ENCODE data around the gene PDE9A. TPM values are rescaled to one million over a fixed set of nuclear protein-coding genes. Genes with fewer than 3 reads are reported as not detected.
A peak's percentile ranks its signal among the peaks of the same experiment; 100 is the strongest.
"Not testable (repeated sequence)": the region's sequence is repeated elsewhere in the genome, so short reads cannot be mapped to it uniquely, and the experiment has no call there.

Gene PDE9A
- total and polyA plus RNA-seq, 10 donors, result 7.9 to 45.5 (median 23.8) TPM

- TF ChIP-seq, protein P1, sequence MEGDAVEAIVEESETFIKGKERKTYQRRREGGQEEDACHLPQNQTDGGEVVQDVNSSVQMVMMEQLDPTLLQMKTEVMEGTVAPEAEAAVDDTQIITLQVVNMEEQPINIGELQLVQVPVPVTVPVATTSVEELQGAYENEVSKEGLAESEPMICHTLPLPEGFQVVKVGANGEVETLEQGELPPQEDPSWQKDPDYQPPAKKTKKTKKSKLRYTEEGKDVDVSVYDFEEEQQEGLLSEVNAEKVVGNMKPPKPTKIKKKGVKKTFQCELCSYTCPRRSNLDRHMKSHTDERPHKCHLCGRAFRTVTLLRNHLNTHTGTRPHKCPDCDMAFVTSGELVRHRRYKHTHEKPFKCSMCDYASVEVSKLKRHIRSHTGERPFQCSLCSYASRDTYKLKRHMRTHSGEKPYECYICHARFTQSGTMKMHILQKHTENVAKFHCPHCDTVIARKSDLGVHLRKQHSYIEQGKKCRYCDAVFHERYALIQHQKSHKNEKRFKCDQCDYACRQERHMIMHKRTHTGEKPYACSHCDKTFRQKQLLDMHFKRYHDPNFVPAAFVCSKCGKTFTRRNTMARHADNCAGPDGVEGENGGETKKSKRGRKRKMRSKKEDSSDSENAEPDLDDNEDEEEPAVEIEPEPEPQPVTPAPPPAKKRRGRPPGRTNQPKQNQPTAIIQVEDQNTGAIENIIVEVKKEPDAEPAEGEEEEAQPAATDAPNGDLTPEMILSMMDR (IDR thresholded peaks at IDR 0.05 in 8 of 11, conservative IDR thresholded peaks at IDR 0.05 in 3 of 11), result no peak
- DNase-seq, result no peak
- no peak overlapping the region for H3K4me3 ChIP-seq
- H3K4me1 ChIP-seq, result no peaks in the 10 kb centered on the region
- no peaks in the 10 kb centered on the region for H3K36me3 ChIP-seq
- no peaks in the 10 kb centered on the region for H3K27me3 ChIP-seq (replicated peaks in 1 of 7)
- whole genome bisulfite sequencing, 5 donors, result 85 to 94% (median 89%) methylated on average over 4 of the region's 4 CpGs
- no peak overlapping the region for H3K27ac ChIP-seq
- no peaks in the 10 kb centered on the region for H3K9me3 ChIP-seq
- intact Hi-C loops (cut with DNase I; ENCODE audit: low total_unique reads), result no loop called here
Measured at GRCh38 chr21:42711667-42712066, 58.2 kb downstream of the PDE9A start.

- H3K4me1 ChIP-seq; intact Hi-C loops (cut with DNase I; ENCODE audit: low total_unique reads); H3K27ac ChIP-seq; H3K4me3 ChIP-seq; H3K36me3 ChIP-seq; H3K27me3 ChIP-seq (replicated peaks in 1 of 7); H3K9me3 ChIP-seq; DNase-seq: not testable (repeated sequence)
- WGBS, 5 donors, result 89 to 98% (median 93%) methylated on average over 7 of the region's 7 CpGs
Measured at GRCh38 chr21:42715427-42715826, 62.0 kb downstream of the PDE9A start.

GRCh38 chr21:42716074-42716473 lies 62.7 kb downstream of the PDE9A start:
- 78 to 94% (median 90%) methylated on average over 3 of the region's 3 CpGs for WGBS, 5 donors
- intact Hi-C loops (cut with DNase I; ENCODE audit: low total_unique reads), result no loop called here
- Histone ChIP-seq H3K27ac (no peak overlapping the region), H3K4me1 (peaks cover 0 to 14% (median 8%) of the 10 kb centered on the region in 6 donors), H3K9me3 (no peaks in the 10 kb centered on the region), H3K4me3 (no peak overlapping the region), H3K27me3 (replicated peaks in 1 of 7) (no peaks in the 10 kb centered on the region), H3K36me3 (no peaks in the 10 kb centered on the region)
- DNase-seq, result no peak
- TF ChIP-seq, protein P1 (IDR thresholded peaks at IDR 0.05 in 8 of 11, conservative IDR thresholded peaks at IDR 0.05 in 3 of 11), result no peak
- TF ChIP-seq POLR2A (IDR thresholded peaks at IDR 0.05), result no peak
- TF ChIP-seq POLR2AphosphoS5 (IDR thresholded peaks at IDR 0.05), result no peak

GRCh38 chr21:42720484-42720883 lies 67.1 kb downstream of the PDE9A start:
- DNase-seq; H3K4me3 ChIP-seq; H3K27me3 ChIP-seq (replicated peaks in 1 of 7); H3K36me3 ChIP-seq; intact Hi-C loops (cut with DNase I; ENCODE audit: low total_unique reads); H3K9me3 ChIP-seq: not testable (repeated sequence)
- WGBS, 5 donors, result 83 to 93% (median 90%) methylated on average over 12 of the region's 12 CpGs
- H3K27ac ChIP-seq, result peak overlapping the region in 1 of 8 donors; percentile 54
- H3K4me1 ChIP-seq, result peaks cover 12 to 54% (median 40%) of the 10 kb centered on the region in 6 donors

DNA sequence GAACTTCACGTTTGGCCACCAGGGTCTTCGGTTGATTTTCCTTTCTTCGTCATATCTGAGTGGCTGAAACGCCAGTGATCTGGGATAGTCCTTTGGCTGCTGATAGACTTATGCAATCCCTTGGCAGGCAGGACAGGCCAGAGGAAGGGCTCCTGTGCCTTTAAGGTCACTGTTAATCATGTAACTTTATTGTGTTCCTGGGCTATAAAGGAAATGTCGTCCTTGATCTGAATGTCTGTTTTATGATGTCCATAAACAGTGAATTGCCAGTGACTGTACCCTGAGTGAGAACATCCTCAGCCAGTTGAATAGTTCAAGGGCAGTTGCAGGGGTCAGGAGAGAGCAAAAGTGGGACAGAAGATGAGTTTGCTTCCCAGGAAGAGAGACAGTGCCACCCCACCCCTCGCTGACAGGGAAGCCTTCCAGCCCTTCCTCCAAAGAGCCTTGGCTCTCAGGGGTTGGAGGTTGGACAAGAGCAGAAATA lies 68.0 kb downstream of the PDE9A start:
- Histone ChIP-seq H3K36me3 (no peaks in the 10 kb centered on the region), H3K27ac (peak overlapping the region in 5 of 8 donors; percentile 39 to 72 (median 53)), H3K27me3 (replicated peaks in 1 of 7) (no peaks in the 10 kb centered on the region), H3K4me3 (no peak overlapping the region), H3K4me1 (peaks cover 12 to 54% (median 40%) of the 10 kb centered on the region in 6 donors), H3K9me3 (no peaks in the 10 kb centered on the region)
- 40 to 61% (median 55%) methylated on average over 6 of the region's 6 CpGs for WGBS, 5 donors
- DNase-seq, result no peak
- intact Hi-C loops (cut with DNase I; ENCODE audit: low total_unique reads), result no loop called here
- TF ChIP-seq POLR2A (IDR thresholded peaks at IDR 0.05), result no peak
- TF ChIP-seq, protein P1 (IDR thresholded peaks at IDR 0.05 in 8 of 11, conservative IDR thresholded peaks at IDR 0.05 in 3 of 11), result peak in 1 of 11 experiments; percentile 26
- peak in 1 of 3 donors; percentile 73 for TF ChIP-seq POLR2AphosphoS5 (IDR thresholded peaks at IDR 0.05)

Measured in spleen (tissue), 11 donors.